Stimulated activated CD4-positive, alpha-beta T cell treated with anti-CD3 and anti-CD28 coated beads, Interleukin-1b, Interleukin-23, amount 100 ng/mL, for 4 hours (primary cell): ENCODE results near the gene SMIM38.

Experiments used
- DNase-seq, 2 donors: peaks; one replicate each; pipeline ENCODE4 v3.0.0-alpha.2; 2020; ENCODE audit warnings: low read depth in 2 of 2

Gene SMIM38

GRCh38 chr11:69155302-69156234, at the start of gene SMIM38:
TSS of gene SMIM38 (plus strand) at chr11:69155935. CDS start at chr11:69157847, 1,912 bp downstream.
- no peak for DNase-seq

- no peak for DNase-seq
Measured at GRCh38 chr11:69106031-69106811, 49.5 kb upstream of the SMIM38 start.

GRCh38 chr11:69107413-69107812, 48.3 kb upstream of the SMIM38 start:
- no peak for DNase-seq

GRCh38 chr11:69108030-69108429, 47.7 kb upstream of the SMIM38 start:
- no peak for DNase-seq

- DNase-seq, result no peak
Measured at GRCh38 chr11:69108559-69108958, 47.2 kb upstream of the SMIM38 start.

GRCh38 chr11:69109101-69109500, 46.6 kb upstream of the SMIM38 start:
- DNase-seq, result no peak

GRCh38 chr11:69110451-69110850, 45.3 kb upstream of the SMIM38 start:
- no peak for DNase-seq

- no peak for DNase-seq
Measured at GRCh38 chr11:69111624-69112542, 43.9 kb upstream of the SMIM38 start.

GRCh38 chr11:69113226-69113625, 42.5 kb upstream of the SMIM38 start:
- no peak for DNase-seq

GRCh38 chr11:69113646-69114340, 41.9 kb upstream of the SMIM38 start:
- DNase-seq, result no peak

GRCh38 chr11:69114362-69114761, 41.4 kb upstream of the SMIM38 start:
- DNase-seq, result no peak

- DNase-seq, result no peak
Measured at GRCh38 chr11:69114811-69115523, 40.8 kb upstream of the SMIM38 start.

- DNase-seq, result no peak
Measured at GRCh38 chr11:69115586-69116560, 39.9 kb upstream of the SMIM38 start.

- DNase-seq, result no peak
Measured at GRCh38 chr11:69116671-69117070, 39.1 kb upstream of the SMIM38 start.

- no peak for DNase-seq
Measured at GRCh38 chr11:69119190-69119589, 36.5 kb upstream of the SMIM38 start.

- DNase-seq, result no peak
Measured at GRCh38 chr11:69120096-69120875, 35.4 kb upstream of the SMIM38 start.

- no peak for DNase-seq
Measured at GRCh38 chr11:69121021-69121420, 34.7 kb upstream of the SMIM38 start.

GRCh38 chr11:69121621-69122325, 34.0 kb upstream of the SMIM38 start:
- no peak for DNase-seq
